ENCODE results near the gene E2F4.

- TF ChIP-seq CTCF (IDR thresholded peaks at IDR 0.05) (no peak), USF2 (IDR thresholded peaks at IDR 0.05) (no peak), CEBPB (IDR thresholded peaks at IDR 0.05) (no peak), CHD2 (IDR thresholded peaks at IDR 0.05; ENCODE audit: low read length, partially characterized antibody) (no peak), POLR2A (IDR thresholded peaks at IDR 0.05; ENCODE audit: low read length) (no peak), RFX5 (IDR thresholded peaks at IDR 0.05) (no peak), SMC3 (IDR thresholded peaks at IDR 0.05) (no peak), ELK1 (IDR thresholded peaks at IDR 0.05; ENCODE audit: low read depth, low read length) (no peak)
Measured at GRCh38 chr16:67238278-67238575, 46.3 kb downstream of the E2F4 start.
